ENCODE measurements around the gene DTYMK.

The DTYMK gene

DNA sequence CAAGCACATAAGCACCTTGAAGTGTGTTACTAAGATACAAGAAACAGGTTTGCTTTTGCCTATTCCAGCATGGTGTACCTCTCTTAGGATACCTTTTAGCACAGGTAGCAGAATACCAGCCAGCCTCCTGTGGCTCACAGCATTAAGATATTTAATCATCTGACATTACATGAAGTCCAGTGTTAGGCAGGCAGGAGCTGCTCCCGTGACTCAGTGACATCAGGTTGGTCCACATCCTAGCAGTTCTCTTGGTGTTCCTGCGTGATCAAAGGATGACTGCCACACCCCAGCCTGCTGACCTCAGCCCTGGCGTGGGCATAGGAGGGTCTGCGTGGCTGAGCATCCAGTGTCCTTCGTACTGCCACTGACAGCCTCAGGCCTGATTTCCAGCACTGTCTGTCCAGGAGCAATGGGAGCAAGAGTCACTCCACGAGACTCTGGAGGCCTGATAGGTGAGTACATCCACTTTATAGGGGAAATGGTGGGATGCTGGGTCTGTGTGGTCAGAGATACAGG, 3.6 kb upstream of the DTYMK start:
- 88% methylated on average over 6 of the region's 6 CpGs for WGBS
- DNase-seq: no peak

DNA sequence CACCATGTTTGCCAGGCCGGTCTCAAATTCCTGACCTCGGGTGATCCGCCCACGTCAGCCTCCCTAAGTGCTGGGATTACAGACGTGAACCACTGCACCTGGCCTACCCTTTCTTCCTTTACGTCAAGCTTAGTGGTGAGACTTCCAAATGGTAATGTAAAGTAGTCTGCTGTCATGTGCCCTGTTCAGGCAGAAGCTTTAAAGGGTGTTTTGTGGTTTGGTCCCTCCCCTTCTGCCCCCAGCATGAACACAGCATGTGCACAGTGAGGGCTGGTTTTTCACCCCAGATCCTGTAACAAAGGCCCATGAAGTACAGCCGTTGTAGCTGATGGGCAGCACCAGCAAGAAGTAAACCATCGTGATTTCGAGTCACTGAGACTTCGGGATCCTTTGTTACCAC, 2.7 kb upstream of the DTYMK start:
- Histone ChIP-seq H3K27me3 (ENCODE audit: control insufficient read depth in 1 of 2, insufficient read depth in 1 of 2, low read length in 2 of 2) (no peaks in the 10 kb centered on the region), H2BK12ac (ENCODE audit: low read length in 2 of 2) (no peak overlapping the region), H3K27ac (ENCODE audit: low read length, poor library complexity, severe bottlenecking) (no peak overlapping the region), H2AFZ (ENCODE audit: low read depth, low read length) (no peak overlapping the region), H3K4me2 (ENCODE audit: low read length, poor library complexity, severe bottlenecking) (no peak overlapping the region), H3K79me1 (replicated peaks; ENCODE audit: low read length, poor library complexity, severe bottlenecking) (peaks cover 21% of the 10 kb centered on the region), H3K4me1 (ENCODE audit: control insufficient read depth, insufficient read depth, low read depth, low read length) (peaks cover 14% of the 10 kb centered on the region), H4K8ac (ENCODE audit: low read length) (no peak overlapping the region), H3K18ac (ENCODE audit: low read depth in 1 of 2, low read length in 2 of 2) (no peak overlapping the region), H3K9me3 (ENCODE audit: control insufficient read depth, low read length) (no peaks in the 10 kb centered on the region), H3K14ac (ENCODE audit: low read length in 2 of 2) (no peak overlapping the region), H3K4me3 (ENCODE audit: insufficient read depth in 1 of 2, low read depth in 1 of 2, low read length in 2 of 2) (peak overlapping the region in 1 of 2 experiments; percentile 1), H2AK5ac (ENCODE audit: low read length, severe bottlenecking) (no peak overlapping the region), H2BK15ac (ENCODE audit: low read depth, poor library complexity, severe bottlenecking) (no peak overlapping the region), H3K4ac (ENCODE audit: low read depth in 1 of 2, low read length in 2 of 2) (no peak overlapping the region), H3K9ac (ENCODE audit: low read length) (peak overlapping the region; percentile 48), H3K36me3 (ENCODE audit: control insufficient read depth in 1 of 2, insufficient read depth in 2 of 2, low read depth in 1 of 2, low read length in 2 of 2) (peaks cover 30% of the 10 kb centered on the region in 2 experiments), H2BK120ac (ENCODE audit: low read depth, low read length) (no peak overlapping the region), H2BK5ac (ENCODE audit: low read depth, low read length, poor library complexity, severe bottlenecking) (no peak overlapping the region), H4K91ac (ENCODE audit: low read length) (no peak overlapping the region), H3K23ac (ENCODE audit: low read length in 2 of 2) (no peak overlapping the region)
- 88% methylated on average over 6 of the region's 10 CpGs for WGBS
- no peak for DNase-seq

More for the DNA sequence above, 3.6 kb upstream of the DTYMK start:
- Histone ChIP-seq H3K23ac (ENCODE audit: low read length in 2 of 2) (no peak overlapping the region), H3K4ac (ENCODE audit: low read depth in 1 of 2, low read length in 2 of 2) (no peak overlapping the region), H2BK5ac (ENCODE audit: low read depth, low read length, poor library complexity, severe bottlenecking) (no peak overlapping the region), H2AK5ac (ENCODE audit: low read length, severe bottlenecking) (no peak overlapping the region), H3K4me2 (ENCODE audit: low read length, poor library complexity, severe bottlenecking) (no peak overlapping the region), H3K27ac (ENCODE audit: low read length, poor library complexity, severe bottlenecking) (no peak overlapping the region), H3K9me3 (ENCODE audit: control insufficient read depth, low read length) (no peaks in the 10 kb centered on the region), H3K14ac (ENCODE audit: low read length in 2 of 2) (no peak overlapping the region), H3K4me1 (ENCODE audit: control insufficient read depth, insufficient read depth, low read depth, low read length) (peaks cover 12% of the 10 kb centered on the region), H3K27me3 (ENCODE audit: control insufficient read depth in 1 of 2, insufficient read depth in 1 of 2, low read length in 2 of 2) (no peaks in the 10 kb centered on the region), H3K9ac (ENCODE audit: low read length) (peak overlapping the region; percentile 1), H2AFZ (ENCODE audit: low read depth, low read length) (no peak overlapping the region), H3K79me1 (replicated peaks; ENCODE audit: low read length, poor library complexity, severe bottlenecking) (peaks cover 19% of the 10 kb centered on the region), H4K8ac (ENCODE audit: low read length) (no peak overlapping the region), H2BK120ac (ENCODE audit: low read depth, low read length) (no peak overlapping the region), H3K36me3 (ENCODE audit: control insufficient read depth in 1 of 2, insufficient read depth in 2 of 2, low read depth in 1 of 2, low read length in 2 of 2) (peaks cover 35 to 36% of the 10 kb centered on the region in 2 experiments), H3K4me3 (ENCODE audit: insufficient read depth in 1 of 2, low read depth in 1 of 2, low read length in 2 of 2) (no peak overlapping the region), H4K91ac (ENCODE audit: low read length) (no peak overlapping the region), H2BK15ac (ENCODE audit: low read depth, poor library complexity, severe bottlenecking) (no peak overlapping the region), H3K18ac (ENCODE audit: low read depth in 1 of 2, low read length in 2 of 2) (no peak overlapping the region), H2BK12ac (ENCODE audit: low read length in 2 of 2) (no peak overlapping the region)

DNA sequence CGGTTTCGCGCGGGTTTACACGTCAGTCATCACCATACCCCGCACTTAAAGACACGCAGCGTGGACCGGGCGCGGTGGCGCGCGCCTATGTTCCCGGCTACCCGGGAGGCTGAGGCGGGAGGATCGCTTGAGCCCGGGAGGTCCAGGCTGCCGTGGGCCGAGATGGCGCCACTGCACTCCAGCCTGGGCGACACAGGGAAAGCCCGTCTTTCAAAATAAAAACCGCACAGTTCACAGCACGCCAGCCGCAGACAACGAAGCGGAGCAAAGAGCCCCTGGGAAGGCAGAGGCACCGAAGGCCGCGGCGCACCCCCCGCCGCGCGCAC, 328 bp downstream of the DTYMK start:
- H3K18ac ChIP-seq (ENCODE audit: low read depth in 1 of 2, low read length in 2 of 2): peak overlapping the region; percentile 79 to 82
- H4K8ac ChIP-seq (ENCODE audit: low read length): peak overlapping the region; percentile 72
- H3K4me1 ChIP-seq (ENCODE audit: control insufficient read depth, insufficient read depth, low read depth, low read length): peaks cover 12% of the 10 kb centered on the region
- H4K91ac ChIP-seq (ENCODE audit: low read length): peak overlapping the region; percentile 79
- H3K14ac ChIP-seq (ENCODE audit: low read length in 2 of 2): peak overlapping the region in 1 of 2 experiments; percentile 4
- H3K27me3 ChIP-seq (ENCODE audit: control insufficient read depth in 1 of 2, insufficient read depth in 1 of 2, low read length in 2 of 2): no peaks in the 10 kb centered on the region
- WGBS: under 1% methylated on average over 19 of the region's 37 CpGs
- peak overlapping the region; percentile 55 for H2AFZ ChIP-seq (ENCODE audit: low read depth, low read length)
- peak overlapping the region in 1 of 2 experiments; percentile 65 for H3K4ac ChIP-seq (ENCODE audit: low read depth in 1 of 2, low read length in 2 of 2)
- no peak overlapping the region for H3K27ac ChIP-seq (ENCODE audit: low read length, poor library complexity, severe bottlenecking)
- no peak overlapping the region for H2BK5ac ChIP-seq (ENCODE audit: low read depth, low read length, poor library complexity, severe bottlenecking)
- no peaks in the 10 kb centered on the region for H3K9me3 ChIP-seq (ENCODE audit: control insufficient read depth, low read length)
- no peak overlapping the region for H2BK15ac ChIP-seq (ENCODE audit: low read depth, poor library complexity, severe bottlenecking)
- peak overlapping the region in 1 of 2 experiments; percentile 85 for H3K23ac ChIP-seq (ENCODE audit: low read length in 2 of 2)
- peak overlapping the region; percentile 98 to 99 for H3K4me3 ChIP-seq (ENCODE audit: insufficient read depth in 1 of 2, low read depth in 1 of 2, low read length in 2 of 2)
- H2BK12ac ChIP-seq (ENCODE audit: low read length in 2 of 2): no peak overlapping the region
- H2BK120ac ChIP-seq (ENCODE audit: low read depth, low read length): no peak overlapping the region
- H3K9ac ChIP-seq (ENCODE audit: low read length): peak overlapping the region; percentile 99
- DNase-seq: no peak
- H2AK5ac ChIP-seq (ENCODE audit: low read length, severe bottlenecking): no peak overlapping the region
- H3K4me2 ChIP-seq (ENCODE audit: low read length, poor library complexity, severe bottlenecking): peak overlapping the region; percentile 88
- peaks cover 23% of the 10 kb centered on the region for H3K79me1 ChIP-seq (replicated peaks; ENCODE audit: low read length, poor library complexity, severe bottlenecking)
- peaks cover 25 to 45% of the 10 kb centered on the region in 2 experiments for H3K36me3 ChIP-seq (ENCODE audit: control insufficient read depth in 1 of 2, insufficient read depth in 2 of 2, low read depth in 1 of 2, low read length in 2 of 2)

DNA sequence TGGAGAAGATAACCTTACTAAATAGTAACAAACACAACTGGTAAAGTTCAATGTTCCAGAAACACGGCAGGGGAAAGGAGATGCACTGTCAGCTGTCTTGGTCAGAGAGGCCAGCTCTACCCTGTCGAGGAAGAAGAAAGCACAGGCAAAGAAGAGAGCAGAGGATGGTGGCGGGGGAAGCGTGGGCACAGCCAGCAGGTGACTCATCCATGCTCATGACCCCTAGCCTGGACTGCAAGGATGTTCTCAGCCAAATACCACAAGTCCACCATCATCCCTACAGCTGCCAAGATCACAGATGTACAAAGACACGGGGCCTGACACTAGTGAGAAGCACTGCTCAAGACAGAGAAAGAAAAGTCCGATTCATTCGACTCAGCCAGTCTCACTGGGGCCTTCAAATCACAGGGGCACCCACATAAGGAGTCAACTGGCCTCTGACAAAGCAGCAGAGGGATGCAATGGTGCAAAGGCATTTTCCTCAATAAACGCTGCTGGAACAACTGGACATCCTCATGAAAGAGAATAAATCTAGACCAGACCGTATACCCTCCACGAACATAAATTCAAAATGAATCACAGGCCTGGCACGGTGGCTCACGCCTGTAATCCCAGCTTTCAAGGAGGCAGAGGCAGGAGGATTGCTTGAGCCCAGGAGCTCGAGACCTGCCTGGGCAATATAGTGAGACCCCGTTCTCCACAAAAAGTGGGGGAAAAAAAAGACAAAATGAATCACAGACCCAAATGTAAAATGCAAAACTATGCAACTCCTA, 5.6 kb downstream of the DTYMK start:
- Histone ChIP-seq H3K9me3 (ENCODE audit: control insufficient read depth, low read length) (no peaks in the 10 kb centered on the region), H3K14ac (ENCODE audit: low read length in 2 of 2) (no peak overlapping the region), H3K4me2 (ENCODE audit: low read length, poor library complexity, severe bottlenecking) (peak overlapping the region; percentile 23), H3K4me1 (ENCODE audit: control insufficient read depth, insufficient read depth, low read depth, low read length) (peaks cover 27% of the 10 kb centered on the region), H2BK5ac (ENCODE audit: low read depth, low read length, poor library complexity, severe bottlenecking) (peak overlapping the region; percentile 45), H2AFZ (ENCODE audit: low read depth, low read length) (no peak overlapping the region), H2AK5ac (ENCODE audit: low read length, severe bottlenecking) (peak overlapping the region; percentile 62), H3K4me3 (ENCODE audit: insufficient read depth in 1 of 2, low read depth in 1 of 2, low read length in 2 of 2) (peak overlapping the region in 1 of 2 experiments; percentile 56), H3K27me3 (ENCODE audit: control insufficient read depth in 1 of 2, insufficient read depth in 1 of 2, low read length in 2 of 2) (no peaks in the 10 kb centered on the region), H3K27ac (ENCODE audit: low read length, poor library complexity, severe bottlenecking) (peak overlapping the region; percentile 92), H2BK12ac (ENCODE audit: low read length in 2 of 2) (peak overlapping the region in 1 of 2 experiments; percentile 40), H4K91ac (ENCODE audit: low read length) (no peak overlapping the region), H3K36me3 (ENCODE audit: control insufficient read depth in 1 of 2, insufficient read depth in 2 of 2, low read depth in 1 of 2, low read length in 2 of 2) (peaks cover 47 to 69% of the 10 kb centered on the region in 2 experiments), H3K9ac (ENCODE audit: low read length) (peak overlapping the region; percentile 85), H2BK120ac (ENCODE audit: low read depth, low read length) (no peak overlapping the region), H2BK15ac (ENCODE audit: low read depth, poor library complexity, severe bottlenecking) (no peak overlapping the region), H3K4ac (ENCODE audit: low read depth in 1 of 2, low read length in 2 of 2) (peak overlapping the region in 1 of 2 experiments; percentile 10), H3K18ac (ENCODE audit: low read depth in 1 of 2, low read length in 2 of 2) (no peak overlapping the region), H3K23ac (ENCODE audit: low read length in 2 of 2) (no peak overlapping the region), H4K8ac (ENCODE audit: low read length) (no peak overlapping the region), H3K79me1 (replicated peaks; ENCODE audit: low read length, poor library complexity, severe bottlenecking) (peaks cover 31% of the 10 kb centered on the region)
- WGBS: 37% methylated on average over 14 of the region's 14 CpGs
- DNase-seq: peak; percentile 96

Measured in mesenchymal stem cell (in vitro differentiated cells and primary cell).